Measurements from ENCODE around the gene COMMD4.
"Not testable (repeated sequence)": the region's sequence is repeated elsewhere in the genome, so short reads cannot be mapped to it uniquely, and the experiment has no call there.

Gene COMMD4

DNA sequence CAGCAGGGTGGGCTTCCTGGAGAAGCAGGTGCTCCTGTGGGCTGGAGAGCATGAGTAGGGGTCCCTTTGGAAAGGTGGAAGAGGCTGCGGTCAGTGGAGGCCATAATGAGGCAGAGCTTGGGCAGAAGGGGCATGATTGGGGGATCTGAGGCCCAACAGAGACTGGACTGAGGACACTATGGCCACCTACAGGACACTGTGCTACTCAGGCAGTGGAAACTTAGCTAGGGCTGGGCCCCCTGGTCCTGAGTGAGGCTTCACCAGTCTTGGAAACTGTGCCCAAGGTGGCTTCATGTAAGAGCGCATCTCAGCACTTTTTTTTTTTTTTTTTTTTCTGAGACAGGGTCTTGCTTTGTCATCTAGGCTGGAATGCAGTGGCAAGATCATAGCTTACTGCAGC lies 6.3 kb upstream of the COMMD4 start:
- in situ Hi-C loops (cut with HindIII; ENCODE audit: low sequenced_read_pairs), result no loop called here

DNA sequence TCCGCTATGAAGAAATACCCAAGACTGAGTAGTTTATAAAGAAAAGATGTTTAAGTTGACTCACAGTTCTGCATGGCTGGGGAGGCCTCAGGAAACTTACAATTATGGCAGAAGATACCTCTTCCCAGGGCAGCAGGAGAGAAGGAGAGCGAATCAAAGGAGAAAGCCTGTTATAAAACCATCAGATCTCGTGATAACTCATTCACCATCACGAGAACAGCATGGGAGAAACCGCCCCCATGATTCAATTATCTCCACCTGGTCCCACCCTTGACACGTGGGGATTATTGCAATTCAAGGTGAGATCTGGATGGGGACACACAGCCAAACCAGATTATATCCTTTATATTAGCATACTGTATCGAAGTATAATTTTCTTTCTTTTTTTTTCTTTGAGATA lies 3.8 kb upstream of the COMMD4 start:
- in situ Hi-C loops (cut with HindIII; ENCODE audit: low sequenced_read_pairs), result not testable (repeated sequence)

GRCh38 chr15:75333654-75334419 lies 2.0 kb upstream of the COMMD4 start:
- in situ Hi-C loops (cut with HindIII; ENCODE audit: low sequenced_read_pairs), result not testable (repeated sequence)

DNA sequence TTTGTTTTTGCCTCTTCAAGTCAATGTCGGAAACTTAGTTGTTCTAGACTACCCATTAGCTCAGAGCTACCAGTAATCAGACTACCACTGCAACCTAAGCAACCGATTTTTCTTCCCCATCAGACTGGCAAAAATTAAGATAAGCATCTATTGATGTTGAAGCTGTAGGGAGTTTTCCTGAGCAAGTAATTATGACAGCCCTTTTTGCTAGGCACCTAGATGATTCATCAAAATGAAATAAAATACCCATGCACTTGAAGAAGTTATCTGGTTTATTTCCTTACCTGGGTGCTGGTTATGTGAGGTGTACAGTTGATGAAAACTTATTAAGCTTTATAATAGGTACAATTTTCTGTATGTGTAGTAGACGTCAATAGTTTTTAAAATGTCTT lies 554 bp upstream of the COMMD4 start:
- in situ Hi-C loops (cut with HindIII; ENCODE audit: low sequenced_read_pairs), result no loop called here

GRCh38 chr15:75338661-75339240 lies 2.9 kb downstream of the COMMD4 start:
- in situ Hi-C loops (cut with HindIII; ENCODE audit: low sequenced_read_pairs), result no loop called here

DNA sequence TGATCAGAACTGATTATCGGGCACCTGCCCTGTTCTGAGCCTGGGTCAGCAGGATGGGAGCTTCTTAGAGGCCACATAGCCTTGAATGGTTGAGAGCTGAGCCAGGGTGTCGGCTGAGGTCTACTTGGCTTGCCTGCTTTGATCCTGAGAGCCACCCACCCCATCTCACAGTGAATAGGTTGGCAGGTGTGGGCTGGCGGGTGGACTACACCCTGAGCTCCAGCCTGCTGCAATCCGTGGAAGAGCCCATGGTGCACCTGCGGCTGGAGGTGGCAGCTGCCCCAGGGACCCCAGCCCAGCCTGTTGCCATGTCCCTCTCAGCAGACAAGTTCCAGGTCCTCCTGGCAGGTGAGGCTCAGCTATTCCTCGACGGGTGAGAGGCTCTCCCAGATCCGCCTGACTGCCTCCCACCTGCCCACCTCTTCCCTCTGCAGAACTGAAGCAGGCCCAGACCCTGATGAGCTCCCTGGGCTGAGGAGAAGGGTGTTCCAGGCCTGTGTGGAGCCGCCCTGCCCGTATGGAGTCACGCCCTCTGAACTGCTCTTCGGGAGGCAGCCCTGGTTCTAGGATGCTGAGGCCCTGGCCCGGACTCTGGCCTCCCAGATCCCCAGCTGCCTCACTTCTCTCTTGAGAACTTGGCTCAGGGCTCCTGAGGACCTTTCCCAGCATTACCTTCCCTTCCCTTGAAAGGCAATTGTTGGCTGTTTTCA lies 3.8 kb downstream of the COMMD4 start:
- in situ Hi-C loops (cut with HindIII; ENCODE audit: low sequenced_read_pairs), result no loop called here

GRCh38 chr15:75342221-75342620 lies 6.4 kb downstream of the COMMD4 start:
- in situ Hi-C loops (cut with HindIII; ENCODE audit: low sequenced_read_pairs), result no loop called here

DNA sequence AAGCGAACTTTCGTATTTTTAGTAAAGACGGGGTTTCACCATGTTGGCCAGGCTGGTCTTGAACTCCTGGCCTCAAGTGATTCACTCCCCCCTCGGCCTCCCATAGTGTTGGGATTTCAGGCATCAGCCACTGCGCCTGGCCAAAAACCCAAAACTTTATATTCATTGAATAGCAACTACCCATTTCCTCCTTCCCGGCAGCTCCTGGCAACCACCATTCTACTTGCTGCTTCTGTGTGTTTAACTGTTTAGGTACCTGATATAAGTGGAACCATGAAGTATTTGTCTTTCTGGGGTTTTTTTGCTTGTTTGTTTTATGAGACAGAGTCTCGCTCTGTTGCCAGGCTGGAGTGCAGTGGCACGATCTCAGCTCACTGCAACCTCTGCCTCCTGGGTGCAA lies 8.1 kb downstream of the COMMD4 start:
- in situ Hi-C loops (cut with HindIII; ENCODE audit: low sequenced_read_pairs), result not testable (repeated sequence)

- in situ Hi-C loops (cut with HindIII; ENCODE audit: low sequenced_read_pairs), result no loop called here
These were observed 10.9 kb downstream of the COMMD4 start, which contains the start of gene NEIL1 for GRCh38 chr15:75346796-75347221. Gene NEIL1, plus strand, starts transcription at chr15:75347039. Its CDS starts 1,867 bp downstream, at chr15:75348906.

- in situ Hi-C loops (cut with HindIII; ENCODE audit: low sequenced_read_pairs), result no loop called here
These were observed 11.6 kb downstream of the COMMD4 start for GRCh38 chr15:75347222-75348033.

GRCh38 chr15:75348034-75348561 lies 12.2 kb downstream of the COMMD4 start:
- in situ Hi-C loops (cut with HindIII; ENCODE audit: low sequenced_read_pairs), result no loop called here

GRCh38 chr15:75348562-75349350 lies 12.9 kb downstream of the COMMD4 start:
- in situ Hi-C loops (cut with HindIII; ENCODE audit: low sequenced_read_pairs), result no loop called here

- in situ Hi-C loops (cut with HindIII; ENCODE audit: low sequenced_read_pairs), result not testable (repeated sequence)
These were observed 13.4 kb downstream of the COMMD4 start for GRCh38 chr15:75349351-75349669.

- in situ Hi-C loops (cut with HindIII; ENCODE audit: low sequenced_read_pairs), result no loop called here
These were observed 14.2 kb downstream of the COMMD4 start for GRCh38 chr15:75349851-75350588.

DNA sequence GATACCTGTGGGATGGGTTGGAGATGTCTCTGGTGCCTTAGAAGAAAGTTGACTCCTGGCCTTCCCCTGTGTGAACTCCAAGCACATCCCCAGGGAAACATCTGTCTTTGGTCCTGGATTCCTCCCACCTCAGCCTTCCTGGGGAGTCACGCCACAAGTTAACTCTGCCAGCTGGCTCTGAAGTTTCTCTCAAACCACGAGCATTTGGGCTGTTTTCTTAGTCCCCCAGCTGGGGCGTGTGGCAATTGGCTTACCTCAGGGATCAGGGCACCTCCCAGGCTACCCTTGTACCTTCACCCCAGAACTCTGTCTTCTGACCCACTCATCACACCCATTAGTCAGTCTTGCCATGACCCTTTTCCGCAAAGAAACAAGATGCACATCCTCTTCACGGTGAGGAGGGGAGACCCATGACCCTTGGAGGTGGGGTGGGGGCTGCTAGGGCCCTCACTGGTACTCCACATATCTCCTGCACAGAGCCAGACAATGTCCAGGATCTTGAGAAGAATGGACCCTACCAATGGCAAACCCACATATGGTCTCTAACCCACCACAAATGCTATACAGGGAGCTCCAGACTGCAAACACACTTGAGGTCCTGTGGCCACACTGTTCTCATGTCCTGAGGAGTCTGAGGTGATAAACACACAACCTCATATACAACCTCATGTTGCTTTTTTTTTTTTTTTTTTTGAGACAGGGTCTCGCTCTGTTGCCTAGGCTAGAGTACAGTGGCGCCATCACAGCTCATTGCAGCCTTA lies 14.9 kb downstream of the COMMD4 start:
- in situ Hi-C loops (cut with HindIII; ENCODE audit: low sequenced_read_pairs), result no loop called here

DNA sequence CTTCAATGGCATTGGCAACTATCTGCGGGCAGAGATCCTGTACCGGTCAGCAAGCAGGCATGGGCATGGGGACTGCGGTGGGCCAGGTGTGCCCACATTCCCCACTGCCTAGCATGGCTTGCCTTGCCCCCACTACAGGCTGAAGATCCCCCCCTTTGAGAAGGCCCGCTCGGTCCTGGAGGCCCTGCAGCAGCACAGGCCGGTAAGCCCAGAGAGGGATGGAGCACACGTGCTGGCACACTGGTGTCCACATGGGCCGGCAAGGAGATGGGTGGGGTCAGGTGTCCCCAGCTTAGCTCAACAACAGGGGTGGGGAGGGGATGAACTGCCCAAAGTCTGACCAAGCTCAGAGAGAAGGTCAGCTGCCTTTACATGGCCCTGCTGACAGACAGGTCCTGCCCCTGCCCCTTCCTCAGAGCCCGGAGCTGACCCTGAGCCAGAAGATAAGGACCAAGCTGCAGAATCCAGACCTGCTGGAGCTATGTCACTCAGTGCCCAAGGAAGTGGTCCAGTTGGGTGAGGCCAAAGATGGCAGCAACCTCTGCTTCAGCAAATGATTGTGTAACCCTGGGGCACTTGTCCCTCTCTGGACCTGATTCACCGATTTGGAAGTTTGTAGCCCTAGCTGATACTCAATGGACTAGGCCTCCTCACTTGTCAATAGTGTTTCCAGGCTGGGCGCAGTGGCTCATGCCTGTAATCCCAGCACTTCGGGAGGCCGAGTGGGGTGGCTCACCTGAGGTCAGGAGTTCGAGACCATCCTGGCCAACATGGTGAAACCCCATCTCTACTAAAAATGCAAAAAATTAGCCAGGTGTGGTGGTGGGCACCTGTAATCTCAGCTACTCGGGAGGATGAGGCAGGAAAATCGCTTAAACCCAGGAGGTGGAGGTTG lies 16.6 kb downstream of the COMMD4 start:
- in situ Hi-C loops (cut with HindIII; ENCODE audit: low sequenced_read_pairs), result no loop called here

GRCh38 chr15:75353604-75354003 lies 17.7 kb downstream of the COMMD4 start:
- in situ Hi-C loops (cut with HindIII; ENCODE audit: low sequenced_read_pairs), result no loop called here

- in situ Hi-C loops (cut with HindIII; ENCODE audit: low sequenced_read_pairs), result no loop called here
These were observed 18.6 kb downstream of the COMMD4 start for GRCh38 chr15:75354454-75354853.
